Colonic mucosa (tissue), 4 donors: Measurements from ENCODE around the gene TAF3. TPM values are rescaled to one million over a fixed set of nuclear protein-coding genes. Genes with fewer than 3 reads are reported as not detected.

Experiments used
- DNase-seq: peaks from one replicate; pipeline ENCODE4 v3.0.0-alpha.2; 2020
- H3K27ac ChIP-seq: fragments of 200-600 bp; one replicate; pipeline ENCODE4 v1.8.0; 2021
- H3K27me3 ChIP-seq: fragments of 200-600 bp; one replicate; pipeline ENCODE4 v1.8.0; 2021
- H3K36me3 ChIP-seq: fragments of 200-600 bp; one replicate; pipeline ENCODE4 v1.8.0; 2021
- H3K4me1 ChIP-seq: fragments of 200-600 bp; one replicate; pipeline ENCODE4 v1.8.0; 2021; ENCODE audit warnings: mild to moderate bottlenecking
- H3K4me3 ChIP-seq: fragments of 200-600 bp; one replicate; pipeline ENCODE4 v1.8.0; 2021
- H3K9ac ChIP-seq, 2 donors: one replicate each; pipeline ENCODE4 v1.7.0; 2013; ENCODE audit warnings: control low read depth in 2 of 2, low read depth in 2 of 2, low read length in 2 of 2
- H3K9me3 ChIP-seq: fragments of 200-600 bp; one replicate; pipeline ENCODE4 v1.8.0; 2021
- intact Hi-C: fragments of 100-400 bp; cut with DNase I; formaldehyde crosslinking; loops from one replicate; pipeline ENCODE4 v1.14.1; 2022
- total RNA-seq, 2 donors: library from RNA; stranded (reverse); fragmentation: NEBNext Ultra II Directional in 1 of 2; extraction: Animal tissue kit (Norgen Biotek cat#: 25700) in 1 of 2; gene quantifications; one replicate each; pipeline ENCODE4 v1.2.1, GENCODE V29; 2021
- TF ChIP-seq, protein P1 (sequence below): fragments of 200-600 bp; IDR thresholded peaks from one replicate; pipeline ENCODE4 v1.8.0; 2022; ENCODE audit warnings: antibody characterized with exemption, mild to moderate bottlenecking
- donor health status: healthy.
- donor health status: DM: no; HTN: no; CAD: no.
- donor health status: DM: no; HTN: no; CAD: no.

The TAF3 gene
- total RNA-seq, 2 donors from 2014 or later, result 4.4 to 6.3 TPM

- H3K36me3 ChIP-seq, result no peaks in the 10 kb centered on the region
- H3K27me3 ChIP-seq, result no peaks in the 10 kb centered on the region
- DNase-seq, result no peak
- H3K4me3 ChIP-seq, result peak overlapping the region; percentile 95
- no peaks in the 10 kb centered on the region for H3K9me3 ChIP-seq
- peak overlapping the region; percentile 77 to 95 for H3K9ac ChIP-seq
- H3K4me1 ChIP-seq, result peaks cover 23% of the 10 kb centered on the region
- TF ChIP-seq, protein P1, sequence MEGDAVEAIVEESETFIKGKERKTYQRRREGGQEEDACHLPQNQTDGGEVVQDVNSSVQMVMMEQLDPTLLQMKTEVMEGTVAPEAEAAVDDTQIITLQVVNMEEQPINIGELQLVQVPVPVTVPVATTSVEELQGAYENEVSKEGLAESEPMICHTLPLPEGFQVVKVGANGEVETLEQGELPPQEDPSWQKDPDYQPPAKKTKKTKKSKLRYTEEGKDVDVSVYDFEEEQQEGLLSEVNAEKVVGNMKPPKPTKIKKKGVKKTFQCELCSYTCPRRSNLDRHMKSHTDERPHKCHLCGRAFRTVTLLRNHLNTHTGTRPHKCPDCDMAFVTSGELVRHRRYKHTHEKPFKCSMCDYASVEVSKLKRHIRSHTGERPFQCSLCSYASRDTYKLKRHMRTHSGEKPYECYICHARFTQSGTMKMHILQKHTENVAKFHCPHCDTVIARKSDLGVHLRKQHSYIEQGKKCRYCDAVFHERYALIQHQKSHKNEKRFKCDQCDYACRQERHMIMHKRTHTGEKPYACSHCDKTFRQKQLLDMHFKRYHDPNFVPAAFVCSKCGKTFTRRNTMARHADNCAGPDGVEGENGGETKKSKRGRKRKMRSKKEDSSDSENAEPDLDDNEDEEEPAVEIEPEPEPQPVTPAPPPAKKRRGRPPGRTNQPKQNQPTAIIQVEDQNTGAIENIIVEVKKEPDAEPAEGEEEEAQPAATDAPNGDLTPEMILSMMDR, result no peak
- peak overlapping the region; percentile 60 for H3K27ac ChIP-seq
- intact Hi-C loops, result no loop called here
Measured at GRCh38 chr10:7787150-7787856, 31.0 kb upstream of the TAF3 start.

GRCh38 chr10:7787857-7788638 lies 30.3 kb upstream of the TAF3 start, which contains the start of the genes ATP5F1C and KIN:
ATP5F1C (plus strand) TSS chr10:7788177; CDS start chr10:7788208, 31 bp downstream.
KIN (minus strand) TSS chr10:7787993; CDS start chr10:7787933, 60 bp downstream.
- Histone ChIP-seq H3K27me3 (no peaks in the 10 kb centered on the region), H3K4me3 (peak within 1 kb of the TSS; percentile 95), H3K9me3 (no peaks in the 10 kb centered on the region), H3K36me3 (no peaks in the 10 kb centered on the region), H3K9ac (peak within 1 kb of the TSS; percentile 95 to 97), H3K27ac (peak within 1 kb of the TSS; percentile 60), H3K4me1 (peaks cover 26% of the 10 kb centered on the region)
- TF ChIP-seq, protein P1, result no peak
- intact Hi-C loops, result loop anchor here (2.0 kb wide), 1 partner anchor 27 kb away; no protein-coding TSS in a partner anchor
- peak; percentile 98 for DNase-seq

- Histone ChIP-seq H3K4me1 (peaks cover 26% of the 10 kb centered on the region), H3K27ac (peak overlapping the region; percentile 60), H3K9me3 (no peaks in the 10 kb centered on the region), H3K4me3 (peak overlapping the region; percentile 95), H3K27me3 (no peaks in the 10 kb centered on the region), H3K36me3 (no peaks in the 10 kb centered on the region), H3K9ac (peak overlapping the region; percentile 95 to 97)
- peak; percentile 49 for DNase-seq
- TF ChIP-seq, protein P1, result no peak
- intact Hi-C loops, result loop anchor here (2.0 kb wide), 1 partner anchor 26 kb away; no protein-coding TSS in a partner anchor
Measured at GRCh38 chr10:7788639-7789286, 29.5 kb upstream of the TAF3 start.

GRCh38 chr10:7789390-7789789 lies 28.9 kb upstream of the TAF3 start:
- intact Hi-C loops, result loop anchor here (2.0 kb wide), 1 partner anchor 25 kb away; no protein-coding TSS in a partner anchor
- peak; percentile 46 for DNase-seq
- Histone ChIP-seq H3K36me3 (no peaks in the 10 kb centered on the region), H3K27me3 (no peaks in the 10 kb centered on the region), H3K9ac (peak overlapping the region in 1 of 2 donors; percentile 95), H3K4me3 (peak overlapping the region; percentile 95), H3K4me1 (peaks cover 26% of the 10 kb centered on the region), H3K9me3 (no peaks in the 10 kb centered on the region), H3K27ac (no peak overlapping the region)
- TF ChIP-seq, protein P1, result no peak

GRCh38 chr10:7792541-7792940 lies 25.8 kb upstream of the TAF3 start:
- DNase-seq, result no peak
- TF ChIP-seq, protein P1, result no peak
- Histone ChIP-seq H3K9ac (no peak overlapping the region), H3K4me1 (peaks cover 26% of the 10 kb centered on the region), H3K9me3 (no peaks in the 10 kb centered on the region), H3K36me3 (peaks cover 7% of the 10 kb centered on the region), H3K27ac (no peak overlapping the region), H3K27me3 (no peaks in the 10 kb centered on the region), H3K4me3 (no peak overlapping the region)
- intact Hi-C loops, result no loop called here
